Glutamatergic neuron (in vitro differentiated cells): ENCODE data around the gene RAB7B. TPM values are rescaled to one million over a fixed set of nuclear protein-coding genes. Genes with fewer than 3 reads are reported as not detected.

ENCODE experiments used
- DNase-seq: peaks from one replicate; pipeline ENCODE4 v3.0.0; 2022
- H3K27ac Mint-ChIP-seq: one replicate; pipeline ENCODE4 v1.8.0; 2020; ENCODE audit warnings: mild to moderate bottlenecking, mixed read lengths, inconsistent platforms; ENCODE audit not compliant: unreplicated experiment
- H3K27me3 Mint-ChIP-seq: one replicate; pipeline ENCODE4 v1.8.0; 2020; ENCODE audit warnings: mild to moderate bottlenecking, moderate library complexity, mixed read lengths, inconsistent platforms; ENCODE audit not compliant: unreplicated experiment
- H3K36me3 Mint-ChIP-seq: one replicate; pipeline ENCODE4 v1.8.0; 2020; ENCODE audit warnings: mild to moderate bottlenecking, mixed read lengths, inconsistent platforms; ENCODE audit not compliant: unreplicated experiment
- H3K4me1 Mint-ChIP-seq: one replicate; pipeline ENCODE4 v1.8.0; 2020; ENCODE audit warnings: mild to moderate bottlenecking, low read depth, mixed read lengths, inconsistent platforms; ENCODE audit not compliant: unreplicated experiment
- H3K4me3 Mint-ChIP-seq: one replicate; pipeline ENCODE4 v1.8.0; 2020; ENCODE audit warnings: mild to moderate bottlenecking, mixed read lengths, inconsistent platforms; ENCODE audit not compliant: unreplicated experiment
- H3K9me3 Mint-ChIP-seq: one replicate; pipeline ENCODE4 v1.8.0; 2020; ENCODE audit warnings: mild to moderate bottlenecking, moderate library complexity, mixed read lengths, inconsistent platforms; ENCODE audit not compliant: unreplicated experiment
- total RNA-seq: library from RNA; stranded (reverse); fragmentation: NEBNext Ultra II Directional; extraction: Animal tissue kit (Norgen Biotek cat#: 25700); gene quantifications from one replicate; pipeline ENCODE4 v1.2.1, GENCODE V29; 2021; ENCODE audit not compliant: unreplicated experiment
- TF ChIP-seq, protein P1 (sequence below): fragments of 200-600 bp; sonication (generic); IDR thresholded peaks from one replicate; pipeline ENCODE4 v1.5.0; 2021; ENCODE audit not compliant: partially characterized antibody, unreplicated experiment

The RAB7B gene
- total RNA-seq, 1 donor from 2014 or later, result not detected

DNA sequence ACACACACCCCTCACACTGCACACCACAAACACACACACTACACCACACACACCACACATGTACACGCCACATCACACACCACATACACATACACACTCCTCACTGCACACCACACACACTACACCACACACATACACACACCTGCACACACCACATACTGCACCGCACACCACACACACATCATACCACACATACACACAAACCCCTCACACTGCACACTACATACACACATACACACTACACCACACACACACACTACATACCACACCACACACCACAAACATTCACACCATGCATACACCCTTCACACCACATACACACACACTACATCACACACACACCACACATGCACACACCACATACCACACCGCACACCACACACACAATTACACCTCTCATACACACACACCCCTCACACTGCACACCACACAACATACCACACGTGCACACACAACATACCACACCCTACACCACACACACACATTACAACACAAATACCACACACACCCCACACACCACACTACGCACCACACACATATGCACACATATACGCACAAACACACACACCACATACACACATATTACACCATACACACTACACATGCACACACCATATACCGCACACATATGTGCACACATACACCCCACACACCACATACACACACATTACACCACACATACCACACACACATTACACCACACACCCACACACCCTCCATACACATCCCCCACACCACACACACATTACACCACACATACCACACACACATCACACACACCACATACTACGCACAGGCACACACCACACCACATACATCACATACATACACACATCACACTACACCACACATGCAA, 29.6 kb downstream of the RAB7B start:
- Mint-ChIP-seq H3K4me3 (no peak overlapping the region), H3K27ac (no peak overlapping the region), H3K9me3 (peaks cover 1% of the 10 kb centered on the region), H3K27me3 (peaks cover 12% of the 10 kb centered on the region), H3K4me1 (peaks cover 12% of the 10 kb centered on the region), H3K36me3 (no peaks in the 10 kb centered on the region)
- TF ChIP-seq, protein P1, sequence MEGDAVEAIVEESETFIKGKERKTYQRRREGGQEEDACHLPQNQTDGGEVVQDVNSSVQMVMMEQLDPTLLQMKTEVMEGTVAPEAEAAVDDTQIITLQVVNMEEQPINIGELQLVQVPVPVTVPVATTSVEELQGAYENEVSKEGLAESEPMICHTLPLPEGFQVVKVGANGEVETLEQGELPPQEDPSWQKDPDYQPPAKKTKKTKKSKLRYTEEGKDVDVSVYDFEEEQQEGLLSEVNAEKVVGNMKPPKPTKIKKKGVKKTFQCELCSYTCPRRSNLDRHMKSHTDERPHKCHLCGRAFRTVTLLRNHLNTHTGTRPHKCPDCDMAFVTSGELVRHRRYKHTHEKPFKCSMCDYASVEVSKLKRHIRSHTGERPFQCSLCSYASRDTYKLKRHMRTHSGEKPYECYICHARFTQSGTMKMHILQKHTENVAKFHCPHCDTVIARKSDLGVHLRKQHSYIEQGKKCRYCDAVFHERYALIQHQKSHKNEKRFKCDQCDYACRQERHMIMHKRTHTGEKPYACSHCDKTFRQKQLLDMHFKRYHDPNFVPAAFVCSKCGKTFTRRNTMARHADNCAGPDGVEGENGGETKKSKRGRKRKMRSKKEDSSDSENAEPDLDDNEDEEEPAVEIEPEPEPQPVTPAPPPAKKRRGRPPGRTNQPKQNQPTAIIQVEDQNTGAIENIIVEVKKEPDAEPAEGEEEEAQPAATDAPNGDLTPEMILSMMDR, result no peak
- no peak for DNase-seq

DNA sequence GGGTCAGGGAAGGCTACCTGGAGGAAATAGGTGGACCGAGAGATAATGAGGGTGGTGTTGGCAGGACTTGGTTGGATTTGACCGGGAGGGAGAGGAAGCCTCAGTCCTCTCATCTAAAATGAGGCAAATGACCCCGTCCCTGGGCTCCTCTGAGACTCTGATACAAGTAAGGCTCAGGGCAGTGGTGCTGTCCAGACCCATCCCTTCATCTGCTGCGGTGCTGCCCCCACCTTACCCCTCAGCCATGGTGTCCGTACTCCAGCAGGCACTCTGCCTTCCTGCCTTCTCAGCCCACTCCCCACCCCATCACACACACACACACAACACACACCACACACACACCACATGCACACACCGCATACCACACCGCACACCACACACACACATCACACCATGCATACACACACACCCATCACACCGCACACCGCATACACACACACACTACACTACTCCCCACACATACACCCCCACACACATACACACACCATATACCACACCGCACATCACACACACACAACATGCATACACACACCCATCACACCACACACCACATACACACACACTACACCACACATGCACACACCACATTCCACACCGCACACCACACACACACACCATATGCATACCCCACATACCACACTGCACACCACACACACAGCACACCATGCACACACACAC, 30.6 kb downstream of the RAB7B start:
- DNase-seq, result peak; percentile 36
- Mint-ChIP-seq H3K27ac (no peak overlapping the region), H3K27me3 (peaks cover 12% of the 10 kb centered on the region), H3K9me3 (peaks cover 1% of the 10 kb centered on the region), H3K4me1 (peaks cover 16% of the 10 kb centered on the region), H3K36me3 (no peaks in the 10 kb centered on the region), H3K4me3 (no peak overlapping the region)
- TF ChIP-seq, protein P1, result no peak

DNA sequence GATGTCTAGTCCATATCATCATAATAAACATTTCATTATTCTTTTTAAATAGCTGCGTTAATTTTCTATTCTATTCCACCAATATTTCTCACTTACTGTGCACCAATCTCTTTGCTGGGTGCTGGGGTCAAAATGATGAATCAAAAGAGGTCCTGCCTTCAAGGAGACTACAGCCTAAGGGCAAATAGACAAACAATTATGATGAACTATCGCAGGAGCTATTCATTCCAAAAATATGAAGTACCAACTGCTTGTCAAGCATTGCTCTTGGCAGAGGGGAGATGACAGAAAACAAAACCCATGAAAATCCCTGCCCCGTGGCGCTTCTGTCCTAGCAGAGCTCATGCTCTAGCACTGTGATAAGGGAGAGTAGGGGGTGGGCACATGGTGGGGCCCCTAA, 31.1 kb downstream of the RAB7B start:
- Mint-ChIP-seq H3K27ac (no peak overlapping the region), H3K4me3 (no peak overlapping the region), H3K4me1 (peaks cover 17% of the 10 kb centered on the region), H3K36me3 (no peaks in the 10 kb centered on the region), H3K9me3 (peaks cover 1% of the 10 kb centered on the region), H3K27me3 (peaks cover 12% of the 10 kb centered on the region)
- TF ChIP-seq, protein P1, result no peak
- no peak for DNase-seq

DNA sequence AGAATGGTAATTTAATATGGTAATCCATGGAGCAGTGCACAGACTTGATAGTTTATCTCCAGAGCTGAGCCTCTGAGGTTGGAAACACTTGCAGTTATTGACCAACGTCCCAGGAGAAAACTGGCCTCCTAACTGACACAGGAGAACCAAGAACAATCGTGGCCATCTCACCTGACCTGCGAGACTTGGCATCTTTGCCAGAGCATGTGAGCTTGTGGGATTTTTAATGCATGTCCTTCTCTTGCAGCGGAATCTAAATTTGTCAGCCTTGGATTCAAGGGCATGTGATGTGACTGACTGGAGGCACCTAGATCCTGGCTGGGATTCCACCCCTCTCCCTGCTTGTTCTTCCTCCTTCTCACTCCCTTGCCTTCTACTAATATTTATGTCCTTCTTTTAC, 32.1 kb downstream of the RAB7B start:
- Mint-ChIP-seq H3K4me1 (peaks cover 7% of the 10 kb centered on the region), H3K36me3 (no peaks in the 10 kb centered on the region), H3K9me3 (peaks cover 1% of the 10 kb centered on the region), H3K27me3 (peaks cover 12% of the 10 kb centered on the region), H3K27ac (no peak overlapping the region), H3K4me3 (no peak overlapping the region)
- no peak for DNase-seq
- TF ChIP-seq, protein P1, result no peak

DNA sequence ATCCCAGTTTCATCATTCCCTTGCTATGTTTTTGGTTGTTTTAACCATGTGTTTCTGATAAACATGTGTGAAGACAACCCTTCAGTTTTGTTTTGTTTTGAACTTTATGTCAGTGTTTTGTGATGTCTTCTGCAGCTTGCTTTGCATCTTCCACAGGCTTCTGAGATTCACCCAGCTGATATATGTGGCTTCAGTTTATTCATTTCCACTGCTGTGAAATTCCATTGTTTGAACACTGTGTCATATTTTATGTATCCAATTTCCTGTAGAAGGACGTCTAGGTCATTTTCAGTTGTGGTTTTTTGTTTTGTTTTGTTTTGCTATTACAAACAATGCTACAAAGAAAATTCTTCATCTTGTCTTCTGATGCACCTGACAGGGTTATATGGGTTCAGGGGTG, 32.7 kb downstream of the RAB7B start:
- no peaks in the 10 kb centered on the region for H3K36me3 Mint-ChIP-seq
- TF ChIP-seq, protein P1, result no peak
- DNase-seq, result no peak
- H3K27me3 Mint-ChIP-seq, result peaks cover 12% of the 10 kb centered on the region
- peaks cover 3% of the 10 kb centered on the region for H3K9me3 Mint-ChIP-seq
- H3K4me3 Mint-ChIP-seq, result no peak overlapping the region
- peaks cover 9% of the 10 kb centered on the region for H3K4me1 Mint-ChIP-seq
- H3K27ac Mint-ChIP-seq, result no peak overlapping the region
